ENCODE measurements around the gene MKNK2.
"Not testable (repeated sequence)": the region's sequence is repeated elsewhere in the genome, so short reads cannot be mapped to it uniquely, and the experiment has no call there.

MKNK2 gene

DNA sequence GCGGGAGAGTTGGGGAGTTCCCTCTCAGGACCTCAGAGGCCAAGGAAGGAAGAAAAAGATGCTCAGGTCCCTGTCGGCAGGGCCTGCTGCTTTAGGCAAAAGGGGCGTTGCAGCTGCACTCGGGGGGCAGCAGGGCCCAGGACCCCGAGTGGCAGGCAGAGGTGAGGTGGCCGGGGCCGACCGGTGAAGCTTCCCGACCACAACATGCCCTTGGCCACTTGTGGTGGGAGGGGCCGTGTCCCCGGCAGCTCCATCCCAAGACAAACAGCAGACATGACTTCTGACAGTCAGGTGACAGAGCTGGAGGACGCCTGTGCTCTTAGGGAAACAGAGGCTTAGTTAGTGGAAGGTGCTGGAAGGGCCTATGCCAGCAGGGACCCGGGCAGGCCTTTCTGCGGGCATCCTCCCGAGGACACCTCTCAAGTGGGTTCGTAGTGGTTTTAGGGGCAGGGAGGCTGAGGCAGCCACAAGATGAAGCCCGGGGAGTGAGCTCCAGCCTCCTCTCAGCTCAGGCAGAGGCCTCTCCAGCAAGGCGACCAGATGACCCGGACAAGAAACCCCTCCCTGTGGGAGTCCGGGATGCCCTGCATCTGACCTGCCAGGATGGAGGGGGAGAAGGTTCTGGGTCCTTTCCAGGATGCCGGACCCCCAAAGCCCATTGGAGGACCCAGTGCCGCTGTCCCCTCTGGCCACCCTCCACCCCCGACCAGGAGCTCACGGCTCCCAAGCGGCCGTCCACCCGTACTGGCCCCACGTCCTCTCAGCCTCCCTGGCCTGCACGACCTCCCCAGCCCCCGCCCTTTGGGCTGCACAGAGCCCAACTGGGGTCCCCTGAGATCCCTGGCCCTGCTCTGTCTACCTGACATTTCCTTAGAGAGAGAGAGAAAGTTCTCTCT, 59.8 kb downstream of the MKNK2 start:
- no peak for DNase-seq (ENCODE audit: low read depth)

GRCh38 chr19:1990230-1991017, 60.6 kb downstream of the MKNK2 start:
- DNase-seq (ENCODE audit: low read depth): no peak

DNA sequence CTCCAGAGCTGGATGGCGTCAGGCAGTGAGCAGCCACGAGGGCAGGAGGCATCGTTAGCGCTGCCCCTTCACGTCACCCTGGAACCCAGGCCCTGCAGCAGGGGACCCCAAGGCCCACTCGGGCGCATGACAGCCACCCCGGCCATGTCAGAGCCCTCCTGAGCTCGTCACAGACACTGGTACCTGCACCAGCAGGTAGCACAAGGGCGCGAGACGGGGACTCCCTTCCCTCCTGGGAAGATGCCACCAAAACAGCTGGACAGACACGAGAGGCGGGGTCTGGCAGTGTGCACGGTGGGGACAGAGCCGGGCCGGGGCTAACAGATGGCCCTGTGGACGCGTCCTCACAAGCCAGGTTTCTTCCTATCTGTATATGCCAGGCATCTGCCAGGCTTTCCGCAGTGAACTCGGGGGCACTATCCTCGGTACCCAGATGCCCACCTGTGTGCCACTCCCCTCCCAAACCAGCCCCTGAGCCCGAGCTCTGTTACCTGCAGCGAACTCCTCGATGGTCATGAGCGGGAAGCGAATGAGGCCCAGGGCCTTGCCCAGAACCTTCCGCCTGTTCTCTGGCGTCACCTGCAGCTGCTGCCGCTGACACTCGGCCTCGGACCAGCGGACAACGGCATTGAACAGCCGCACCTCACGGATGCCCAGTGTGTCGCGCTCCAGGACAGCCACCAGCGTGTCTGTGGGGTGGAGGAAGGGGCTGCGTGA, 61.4 kb downstream of the MKNK2 start:
- DNase-seq (ENCODE audit: low read depth): no peak

GRCh38 chr19:1988464-1988863, 62.6 kb downstream of the MKNK2 start:
- not testable (repeated sequence) for DNase-seq (ENCODE audit: low read depth)
